ENCODE data around the gene COL6A2.
"Not testable (repeated sequence)": the region's sequence is repeated elsewhere in the genome, so short reads cannot be mapped to it uniquely, and the experiment has no call there.

The COL6A2 gene

DNA sequence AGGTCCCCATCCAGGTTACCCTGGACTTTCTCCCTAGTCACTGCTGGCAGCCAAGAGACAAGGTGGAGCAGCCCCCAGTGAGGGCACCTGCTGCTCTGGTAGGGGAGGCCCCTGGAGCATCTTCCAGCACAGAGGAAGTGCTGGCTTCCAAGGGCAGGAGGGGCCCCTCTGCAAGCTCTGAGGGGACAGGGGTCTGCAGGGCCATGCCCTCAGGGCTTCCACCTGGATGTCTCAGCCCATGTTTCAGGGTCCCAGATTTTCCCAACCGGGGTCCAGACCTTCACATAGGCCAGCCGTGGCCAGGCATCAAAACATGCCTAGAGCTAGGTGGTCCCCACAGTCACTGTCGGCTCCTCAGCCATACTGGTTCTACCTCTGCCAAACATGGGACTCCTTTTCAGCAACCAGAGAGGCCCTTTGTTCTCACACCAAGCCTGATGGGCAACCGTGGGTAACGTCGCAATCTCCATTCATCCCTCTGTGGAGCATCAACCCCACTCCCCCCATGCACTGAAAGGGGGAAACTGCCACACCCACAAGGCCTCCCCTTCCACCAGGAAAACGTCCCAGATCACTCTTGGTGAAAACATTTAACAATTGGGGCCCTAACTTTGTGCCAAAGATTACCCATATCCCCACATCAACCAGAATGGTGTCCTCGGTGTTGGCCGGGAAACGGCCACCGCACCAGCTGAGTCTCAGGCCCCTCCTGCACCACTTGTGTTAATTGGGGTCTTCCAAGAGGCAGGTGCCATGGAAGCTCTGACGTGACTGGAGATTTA is 1.9 kb upstream of the COL6A2 start:
- DNase-seq = no peak

DNA sequence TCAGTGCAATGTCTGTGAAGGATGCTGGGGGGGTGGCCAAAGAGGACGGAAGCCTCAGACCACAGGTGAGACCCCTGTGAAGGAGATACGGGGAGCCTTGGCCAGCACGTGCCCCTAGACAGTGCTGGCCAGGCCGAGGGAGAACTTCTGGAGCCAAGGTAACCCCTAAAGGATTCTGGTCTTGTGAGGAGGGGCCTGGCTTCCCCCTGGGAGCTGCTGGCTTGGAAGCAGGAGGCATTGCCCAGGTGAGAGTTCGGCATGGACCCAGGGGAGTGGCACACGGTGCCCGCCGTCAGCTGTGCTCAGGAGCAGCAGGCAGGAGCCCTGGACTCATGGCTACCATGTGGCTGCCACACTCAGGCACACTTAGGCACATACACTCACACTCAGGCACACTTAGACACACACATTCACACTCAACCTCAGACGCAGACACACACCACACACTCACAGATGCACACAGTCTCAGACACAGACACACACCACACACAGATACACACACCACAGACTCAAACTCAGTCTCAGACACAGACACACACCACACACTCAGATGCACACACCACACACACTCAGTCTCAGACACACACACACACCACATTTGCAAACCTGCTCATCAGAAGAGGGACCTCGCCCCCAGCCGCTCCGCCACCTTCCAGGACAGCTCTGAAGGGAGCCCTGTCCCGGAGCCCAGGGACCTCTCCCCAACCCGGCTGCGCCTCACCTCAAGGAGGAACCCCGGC is 1.1 kb upstream of the COL6A2 start:
- peak; percentile 25 for DNase-seq

- no peak for DNase-seq
These were observed 610 bp downstream of the COL6A2 start for GRCh38 chr21:46098303-46099141.

GRCh38 chr21:46099476-46099875 is 1.6 kb downstream of the COL6A2 start:
- DNase-seq = no peak

DNA sequence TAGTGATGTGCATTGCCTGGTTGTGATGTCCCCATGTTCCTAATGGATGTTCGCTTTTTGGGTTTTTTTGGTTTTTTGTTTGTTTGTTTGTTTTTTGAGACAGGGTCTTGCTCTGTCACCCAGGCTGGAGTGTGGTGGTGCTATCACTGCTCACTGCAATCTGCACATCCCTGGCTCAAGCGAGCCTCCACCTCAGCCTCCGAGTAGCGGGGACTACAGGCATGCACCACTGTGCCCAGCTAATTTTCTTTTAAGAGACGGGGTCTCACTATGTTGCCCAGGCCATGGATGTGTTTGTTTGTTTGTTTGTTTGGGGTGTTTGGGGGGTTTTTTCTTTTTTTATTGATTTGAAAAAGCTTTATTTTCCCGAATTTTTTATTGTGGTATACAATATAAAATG is 2.1 kb downstream of the COL6A2 start:
- no peak for DNase-seq

- no peak for DNase-seq
These were observed 2.5 kb downstream of the COL6A2 start for GRCh38 chr21:46100426-46100825.

- DNase-seq = no peak
These were observed 3.0 kb downstream of the COL6A2 start for GRCh38 chr21:46100906-46101305.

GRCh38 chr21:46104104-46104503 is 6.2 kb downstream of the COL6A2 start:
- DNase-seq = no peak

- not testable (repeated sequence) for DNase-seq
These were observed 9.5 kb downstream of the COL6A2 start for GRCh38 chr21:46107376-46107775.

DNA sequence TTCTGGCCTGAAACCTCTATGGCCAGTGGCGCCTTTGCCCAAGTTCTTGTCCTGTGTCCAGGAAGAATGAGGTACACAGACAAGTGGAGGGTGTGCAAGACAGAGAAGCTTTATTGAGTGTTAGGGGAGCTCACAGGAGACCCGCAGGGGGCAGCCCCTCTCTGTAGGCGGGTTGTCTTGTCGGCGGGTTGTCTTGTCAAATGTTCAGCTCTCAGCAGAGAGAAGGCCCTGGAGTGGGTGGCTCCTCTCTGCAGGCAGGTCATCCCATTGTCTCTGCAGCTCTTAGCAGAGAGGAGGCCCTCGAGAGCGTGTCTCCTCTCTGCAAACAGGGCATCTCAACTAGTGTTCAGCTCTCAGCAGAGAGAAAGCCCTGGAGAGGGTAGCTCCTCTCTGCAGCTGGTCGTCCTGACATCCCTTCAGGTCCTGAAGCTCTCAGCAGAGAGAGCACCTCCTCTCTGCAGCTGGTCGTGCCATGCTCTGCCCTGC is 11.0 kb downstream of the COL6A2 start:
- DNase-seq = peak; percentile 11

- peak; percentile 3 for DNase-seq
These were observed 11.7 kb downstream of the COL6A2 start for GRCh38 chr21:46109313-46110221.

DNA sequence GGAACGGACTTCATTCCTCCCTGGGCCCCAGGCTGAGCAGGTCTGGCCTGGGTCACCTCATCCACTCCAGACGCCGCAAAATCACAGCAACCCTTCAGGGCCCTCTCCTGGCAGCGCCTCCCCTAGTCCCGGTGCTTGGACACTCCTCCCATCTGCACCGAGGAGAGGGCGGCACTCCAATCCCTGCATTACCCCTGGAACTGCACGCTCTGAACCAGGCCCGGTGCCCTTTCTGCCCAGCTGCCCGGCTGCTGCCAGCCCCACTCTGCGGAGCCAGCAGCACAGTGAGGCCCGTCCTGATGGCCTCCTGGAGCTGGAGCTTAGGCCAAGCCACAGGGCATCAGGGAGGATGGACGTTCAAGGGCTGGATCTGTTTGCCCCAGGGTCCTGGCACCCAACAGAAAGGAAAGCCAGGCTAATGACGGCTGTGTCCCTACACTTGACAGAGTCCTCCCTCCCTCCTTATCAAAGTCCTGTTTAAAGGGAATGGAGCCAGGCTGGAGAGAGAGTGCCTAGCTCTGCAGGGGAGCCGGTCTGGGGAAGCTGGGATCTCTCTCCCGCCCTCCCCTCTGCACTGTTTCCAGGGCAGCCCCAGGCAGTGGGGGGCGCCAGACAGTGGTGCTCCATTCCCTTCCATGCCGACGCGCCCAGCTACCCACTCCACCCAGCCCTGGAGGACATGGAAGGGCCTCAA is 12.7 kb downstream of the COL6A2 start:
- peak; percentile 3 for DNase-seq

GRCh38 chr21:46111193-46111571 is 13.3 kb downstream of the COL6A2 start:
- DNase-seq = peak; percentile 24

GRCh38 chr21:46111857-46112724 is 14.2 kb downstream of the COL6A2 start:
- DNase-seq = peak; percentile 16

GRCh38 chr21:46112725-46113215 is 14.9 kb downstream of the COL6A2 start:
- DNase-seq = peak; percentile 4

DNA sequence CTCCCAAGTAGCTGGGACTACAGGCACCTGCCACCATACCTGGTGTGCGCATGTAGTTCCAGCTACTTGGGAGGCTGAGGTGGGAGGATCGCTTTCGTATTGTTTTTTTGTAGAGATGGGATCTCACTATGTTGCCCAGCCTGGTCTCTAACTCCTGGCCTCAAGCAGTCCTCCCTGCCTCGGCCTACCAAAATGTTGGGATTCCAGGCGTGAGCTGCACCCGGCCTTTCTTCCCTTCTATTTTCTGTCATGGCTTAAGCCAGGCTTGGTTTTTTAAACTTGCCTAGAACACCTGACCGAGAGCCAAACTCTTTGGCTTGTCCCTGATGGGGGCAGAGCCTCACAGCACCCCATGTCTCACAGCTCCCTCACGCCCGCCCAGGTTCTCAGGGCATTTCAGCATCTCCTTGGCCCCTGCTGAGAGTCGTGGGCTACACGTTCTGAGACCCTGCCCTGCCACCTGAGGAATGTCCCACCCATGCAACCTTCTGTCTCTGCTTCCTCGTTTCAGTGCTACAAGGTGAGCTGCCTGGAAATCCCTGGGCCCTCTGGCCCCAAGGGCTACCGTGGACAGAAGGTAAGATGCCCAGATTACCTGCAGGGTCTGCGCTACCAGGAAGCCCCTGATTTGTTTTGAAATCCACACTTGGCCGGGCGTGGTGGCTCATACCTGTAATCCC is 15.7 kb downstream of the COL6A2 start:
- peak; percentile 8 for DNase-seq

- DNase-seq = peak; percentile 1
These were observed 17.1 kb downstream of the COL6A2 start for GRCh38 chr21:46114963-46115362.

DNA sequence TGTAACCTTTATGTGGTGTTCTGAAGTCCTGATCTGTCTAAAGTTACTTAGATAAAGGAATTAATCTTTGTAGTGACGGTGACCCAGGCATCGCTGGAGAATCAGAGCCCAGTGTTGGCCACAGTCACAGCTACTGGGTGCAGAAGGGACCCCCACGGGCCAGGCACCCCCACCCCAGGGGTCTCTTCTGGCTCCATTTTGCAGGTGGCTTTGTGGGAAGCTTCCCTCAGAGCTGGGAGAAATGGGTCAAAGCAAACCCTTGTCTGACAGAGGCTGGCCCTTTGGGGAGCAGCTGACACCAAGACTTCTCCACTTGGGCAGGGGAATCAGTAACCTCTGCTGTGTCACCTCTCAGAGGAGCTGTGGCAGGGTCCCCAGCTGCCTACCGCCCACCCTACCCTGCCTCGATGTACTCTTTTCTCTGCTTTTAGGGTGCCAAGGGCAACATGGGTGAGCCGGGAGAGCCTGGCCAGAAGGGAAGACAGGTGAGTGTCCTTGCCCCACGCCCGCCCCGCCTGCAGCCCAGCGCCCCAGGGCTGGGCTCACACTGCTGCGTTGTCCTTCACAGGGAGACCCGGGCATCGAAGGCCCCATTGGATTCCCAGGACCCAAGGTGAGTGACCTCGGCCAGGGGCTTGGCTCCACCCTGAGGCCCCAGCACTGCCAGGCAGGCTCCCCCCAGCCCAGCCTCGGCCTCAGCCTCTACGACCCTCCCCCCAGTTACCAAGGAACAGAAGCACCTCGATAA is 17.7 kb downstream of the COL6A2 start:
- peak; percentile 21 for DNase-seq
